ENCODE results near the gene NSG1. TPM values are rescaled to one million over a fixed set of nuclear protein-coding genes. Genes with fewer than 3 reads are reported as not detected.

Gene NSG1
- total and polyA plus RNA-seq, 9 of the 15 experiments (the other 6 are each of a cell fraction or from before 2014, with no cell fraction given) = not detected

DNA sequence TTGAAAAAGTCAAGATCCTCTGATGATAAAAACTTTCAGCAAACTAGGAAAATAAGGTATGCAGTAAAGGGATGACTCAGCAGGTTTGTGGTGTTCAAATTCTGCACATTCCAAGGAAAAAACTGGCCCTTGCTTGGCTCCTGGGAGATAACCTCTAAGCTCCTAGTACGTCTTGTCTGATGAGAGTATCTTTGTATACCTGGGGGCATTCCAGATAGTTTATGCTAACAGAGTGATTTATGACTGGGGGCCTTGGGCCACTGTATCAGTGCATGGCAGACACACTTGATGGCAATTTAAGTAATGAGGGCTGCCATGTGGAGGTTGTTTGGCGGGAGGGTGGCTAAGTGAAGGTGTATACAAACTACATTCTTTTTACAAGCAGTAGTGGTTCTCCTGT lies 56.9 kb downstream of the NSG1 start:
- ATAC-seq (peak; percentile 76), DNase-seq (ENCODE audit: extremely low read depth in 1 of 4, low spot score in 3 of 4) (peak; percentile 34 to 70 (median 50)), FAIRE-seq (peak; percentile 82)
- no peak overlapping the region for H3K27ac ChIP-seq (ENCODE audit: extremely low read depth, low read depth, low read length)
- 0% methylated on average over 2 of the region's 2 CpGs for WGBS (ENCODE audit: insufficient coverage, low coverage, missing lambda C conversion rate)
- no peaks in the 10 kb centered on the region for H3K79me2 ChIP-seq (ENCODE audit: control insufficient read depth, insufficient read depth, low read length)
- H3K4me3 ChIP-seq = no peak overlapping the region
- ChIA-PET CTCF (ENCODE audit: low intra/inter-chr PET ratio) (no interaction called here), POLR2A (interaction anchor here (1.5 kb wide), 1 partner anchor 13 kb away, joined by 4 read pairs; no protein-coding TSS in a partner anchor)
- BruUV-seq (replicated peaks) = no TSS peak
- no peak overlapping the region for H3K9ac ChIP-seq (ENCODE audit: insufficient read depth in 1 of 2, low read depth in 2 of 2, low read length in 2 of 2)
- in situ Hi-C loops (cut with MboI) (no loop called here), intact Hi-C loops (cut with micrococcal nuclease) (no loop called here)
- no peaks in the 10 kb centered on the region for H3K36me3 ChIP-seq (ENCODE audit: control insufficient read depth, insufficient read depth, low read length)
- no peak overlapping the region for H2AFZ ChIP-seq (ENCODE audit: low read depth, low read length)
- H3K4me2 ChIP-seq (ENCODE audit: insufficient read depth, low read length) = peak overlapping the region; percentile 2; the same call in 1 of the 2 replicates
- H3K4me1 ChIP-seq (replicated peaks in 1 of 2; ENCODE audit: control insufficient read depth in 2 of 2, insufficient read depth in 2 of 2, low read length in 2 of 2) = peaks cover 0 to 13% of the 10 kb centered on the region in 2 experiments; a peak in 4 of 5 replicates
- H4K20me1 ChIP-seq (replicated peaks; ENCODE audit: control insufficient read depth, insufficient read depth, low read length) = no peaks in the 10 kb centered on the region
- no peaks in the 10 kb centered on the region for H3K9me1 ChIP-seq (ENCODE audit: control insufficient read depth, insufficient read depth, low read length)
- no peaks in the 10 kb centered on the region for H3K27me3 ChIP-seq (ENCODE audit: control insufficient read depth in 2 of 2, insufficient read depth in 2 of 2, low read length in 2 of 2)
- no peaks in the 10 kb centered on the region for H3K9me3 ChIP-seq (replicated peaks; ENCODE audit: control insufficient read depth, insufficient read depth, low read depth, low read length)
- no peak for TF ChIP-seq HMG20B (CRISPR knock-in tag; IDR thresholded peaks at IDR 0.05)
- peak; percentile 97 for TF ChIP-seq MAFK (IDR thresholded peaks at IDR 0.05; ENCODE audit: low read length)
- TF ChIP-seq, protein P1, sequence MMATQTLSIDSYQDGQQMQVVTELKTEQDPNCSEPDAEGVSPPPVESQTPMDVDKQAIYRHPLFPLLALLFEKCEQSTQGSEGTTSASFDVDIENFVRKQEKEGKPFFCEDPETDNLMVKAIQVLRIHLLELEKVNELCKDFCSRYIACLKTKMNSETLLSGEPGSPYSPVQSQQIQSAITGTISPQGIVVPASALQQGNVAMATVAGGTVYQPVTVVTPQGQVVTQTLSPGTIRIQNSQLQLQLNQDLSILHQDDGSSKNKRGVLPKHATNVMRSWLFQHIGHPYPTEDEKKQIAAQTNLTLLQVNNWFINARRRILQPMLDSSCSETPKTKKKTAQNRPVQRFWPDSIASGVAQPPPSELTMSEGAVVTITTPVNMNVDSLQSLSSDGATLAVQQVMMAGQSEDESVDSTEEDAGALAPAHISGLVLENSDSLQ (IDR thresholded peaks at IDR 0.05) = peak; percentile 79
- TF ChIP-seq, protein P2, sequence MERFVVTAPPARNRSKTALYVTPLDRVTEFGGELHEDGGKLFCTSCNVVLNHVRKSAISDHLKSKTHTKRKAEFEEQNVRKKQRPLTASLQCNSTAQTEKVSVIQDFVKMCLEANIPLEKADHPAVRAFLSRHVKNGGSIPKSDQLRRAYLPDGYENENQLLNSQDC (CRISPR knock-in tag; IDR thresholded peaks at IDR 0.05) = no peak
- peak; percentile 66 for TF ChIP-seq TAL1 (IDR thresholded peaks at IDR 0.05)
- TF ChIP-seq, protein P3, sequence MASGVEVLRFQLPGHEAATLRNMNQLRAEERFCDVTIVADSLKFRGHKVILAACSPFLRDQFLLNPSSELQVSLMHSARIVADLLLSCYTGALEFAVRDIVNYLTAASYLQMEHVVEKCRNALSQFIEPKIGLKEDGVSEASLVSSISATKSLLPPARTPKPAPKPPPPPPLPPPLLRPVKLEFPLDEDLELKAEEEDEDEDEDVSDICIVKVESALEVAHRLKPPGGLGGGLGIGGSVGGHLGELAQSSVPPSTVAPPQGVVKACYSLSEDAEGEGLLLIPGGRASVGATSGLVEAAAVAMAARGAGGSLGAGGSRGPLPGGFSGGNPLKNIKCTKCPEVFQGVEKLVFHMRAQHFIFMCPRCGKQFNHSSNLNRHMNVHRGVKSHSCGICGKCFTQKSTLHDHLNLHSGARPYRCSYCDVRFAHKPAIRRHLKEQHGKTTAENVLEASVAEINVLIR (CRISPR knock-in tag; IDR thresholded peaks at IDR 0.05) = no peak
- TF ChIP-seq CBFA2T3 (IDR thresholded peaks at IDR 0.05) = peak; percentile 84
- TF ChIP-seq, protein P4, sequence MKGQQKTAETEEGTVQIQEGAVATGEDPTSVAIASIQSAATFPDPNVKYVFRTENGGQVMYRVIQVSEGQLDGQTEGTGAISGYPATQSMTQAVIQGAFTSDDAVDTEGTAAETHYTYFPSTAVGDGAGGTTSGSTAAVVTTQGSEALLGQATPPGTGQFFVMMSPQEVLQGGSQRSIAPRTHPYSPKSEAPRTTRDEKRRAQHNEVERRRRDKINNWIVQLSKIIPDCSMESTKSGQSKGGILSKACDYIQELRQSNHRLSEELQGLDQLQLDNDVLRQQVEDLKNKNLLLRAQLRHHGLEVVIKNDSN (CRISPR knock-in tag; IDR thresholded peaks at IDR 0.05) = no peak
- TF ChIP-seq, protein P5, sequence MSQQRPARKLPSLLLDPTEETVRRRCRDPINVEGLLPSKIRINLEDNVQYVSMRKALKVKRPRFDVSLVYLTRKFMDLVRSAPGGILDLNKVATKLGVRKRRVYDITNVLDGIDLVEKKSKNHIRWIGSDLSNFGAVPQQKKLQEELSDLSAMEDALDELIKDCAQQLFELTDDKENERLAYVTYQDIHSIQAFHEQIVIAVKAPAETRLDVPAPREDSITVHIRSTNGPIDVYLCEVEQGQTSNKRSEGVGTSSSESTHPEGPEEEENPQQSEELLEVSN (IDR thresholded peaks at IDR 0.05; ENCODE audit: borderline replicate concordance in 1 of 2, extremely low read depth in 1 of 2, insufficient read depth in 1 of 2, insufficient read length in 1 of 2, low read depth in 1 of 2, low read length in 1 of 2, poor library complexity in 1 of 2, severe bottlenecking in 1 of 2) = peak in 1 of 2 experiments; percentile 26
- peak; percentile 94 for TF ChIP-seq MEIS2 (IDR thresholded peaks at IDR 0.05; ENCODE audit: partially characterized antibody)
- TF ChIP-seq, protein P6, sequence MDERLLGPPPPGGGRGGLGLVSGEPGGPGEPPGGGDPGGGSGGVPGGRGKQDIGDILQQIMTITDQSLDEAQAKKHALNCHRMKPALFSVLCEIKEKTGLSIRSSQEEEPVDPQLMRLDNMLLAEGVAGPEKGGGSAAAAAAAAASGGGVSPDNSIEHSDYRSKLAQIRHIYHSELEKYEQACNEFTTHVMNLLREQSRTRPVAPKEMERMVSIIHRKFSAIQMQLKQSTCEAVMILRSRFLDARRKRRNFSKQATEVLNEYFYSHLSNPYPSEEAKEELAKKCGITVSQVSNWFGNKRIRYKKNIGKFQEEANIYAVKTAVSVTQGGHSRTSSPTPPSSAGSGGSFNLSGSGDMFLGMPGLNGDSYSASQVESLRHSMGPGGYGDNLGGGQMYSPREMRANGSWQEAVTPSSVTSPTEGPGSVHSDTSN (CRISPR knock-in tag; IDR thresholded peaks at IDR 0.05; ENCODE audit: low read depth) = no peak
- TF ChIP-seq, protein P6 (tag; conservative IDR thresholded peaks at IDR 0.05; ENCODE audit: low read depth) = peak; percentile 89
- peak; percentile 69 for TF ChIP-seq CBFA2T2 (conservative IDR thresholded peaks at IDR 0.05)
- TF ChIP-seq KDM1A (IDR thresholded peaks at IDR 0.05) = peak; percentile 55 to 59; a peak in 1 of 4 replicates
- peak; percentile 84 for TF ChIP-seq ARID1B (IDR thresholded peaks at IDR 0.05)
- peak; percentile 68 for TF ChIP-seq CXXC5 (CRISPR knock-in tag; IDR thresholded peaks at IDR 0.05)
- TF ChIP-seq DPF2 (IDR thresholded peaks at IDR 0.05) = peak; percentile 77
- peak; percentile 81 for TF ChIP-seq ZEB2 (IDR thresholded peaks at IDR 0.05)
